WTC11 (cell line): ENCODE results near the gene ISG20. TPM values are rescaled to one million over a fixed set of nuclear protein-coding genes. Genes with fewer than 3 reads are reported as not detected.
"Not testable (repeated sequence)": the region's sequence is repeated elsewhere in the genome, so short reads cannot be mapped to it uniquely, and the experiment has no call there.

Source experiments
- ATAC-seq: fragments of 200-7000 bp; cut with Tn5 transposase; 2 replicates; pipeline ENCODE4 v1.10.0; 2021; ENCODE audit warnings: mild to moderate bottlenecking, moderate library complexity
- CTCF ChIA-PET: fragments of 300-600 bp; sonication (Branson Sonifier 250); formaldehyde crosslinking; loops from one replicate; lab custom pipeline; 2021; ENCODE audit warnings: antibody characterized with exemption; lab: Charles Lee
- POLR2A ChIA-PET: fragments of 350-600 bp; sonication (Branson Sonifier 250); formaldehyde crosslinking; loops from one replicate; lab custom pipeline; 2021; ENCODE audit warnings: antibody characterized with exemption; lab: Charles Lee
- DNase-seq: peaks from one replicate; pipeline ENCODE4 v3.0.0; 2021; ENCODE audit warnings: low spot score
- H3K27ac Mint-ChIP-seq: 2 replicates; pipeline ENCODE4 v1.8.0; 2021; ENCODE audit warnings: mixed read lengths
- H3K27me3 Mint-ChIP-seq: 2 replicates; pipeline ENCODE4 v1.8.0; 2021; ENCODE audit warnings: low read depth, mild to moderate bottlenecking, moderate library complexity, mixed read lengths
- H3K36me3 Mint-ChIP-seq: 2 replicates; pipeline ENCODE4 v1.8.0; 2021; ENCODE audit warnings: mixed read lengths
- H3K4me1 Mint-ChIP-seq: 2 replicates; pipeline ENCODE4 v1.8.0; 2022; ENCODE audit warnings: mixed read lengths
- H3K4me3 Mint-ChIP-seq: 2 replicates; pipeline ENCODE4 v1.8.0; 2021; ENCODE audit warnings: mild to moderate bottlenecking, moderate library complexity, mixed read lengths
- H3K9me3 Mint-ChIP-seq: 2 replicates; pipeline ENCODE4 v1.8.0; 2021; ENCODE audit warnings: mixed read lengths
- FOXP1 ChIP-seq: sonication (generic); formaldehyde crosslinking; IDR thresholded peaks from 2 replicates; pipeline ENCODE4 v1.8.0; 2022; ENCODE audit warnings: missing genetic modification reagents, mild to moderate bottlenecking, moderate library complexity, borderline replicate concordance
- HMGA2 ChIP-seq: fragments of 250-450 bp; sonication (Bioruptor Pico); IDR thresholded peaks from 2 replicates; pipeline ENCODE4 v1.4.0; 2021; ENCODE audit warnings: mild to moderate bottlenecking, moderate library complexity
- KAT7 ChIP-seq: sonication (generic); formaldehyde crosslinking; IDR thresholded peaks from 2 replicates; pipeline ENCODE4 v1.8.1; 2023; ENCODE audit warnings: missing genetic modification reagents, mild to moderate bottlenecking, borderline replicate concordance
- NFE2L1 ChIP-seq: sonication (generic); formaldehyde crosslinking; IDR thresholded peaks from 2 replicates; pipeline ENCODE4 v1.8.1; 2023; ENCODE audit warnings: missing genetic modification reagents
- NR1H2 ChIP-seq: sonication (generic); formaldehyde crosslinking; IDR thresholded peaks from 2 replicates; pipeline ENCODE4 v1.9.0; 2021; ENCODE audit warnings: mild to moderate bottlenecking, moderate library complexity, missing genetic modification reagents
- OVOL2 ChIP-seq: fragments of 250-450 bp; sonication (Bioruptor Pico); IDR thresholded peaks from 2 replicates; pipeline ENCODE4 v1.9.0; 2021; ENCODE audit warnings: mild to moderate bottlenecking, borderline replicate concordance
- PRRX2 ChIP-seq: fragments of 250-450 bp; sonication (Bioruptor Pico); IDR thresholded peaks from 2 replicates; pipeline ENCODE4 v1.8.0; 2021; ENCODE audit warnings: mild to moderate bottlenecking
- RELA ChIP-seq: sonication (generic); formaldehyde crosslinking; IDR thresholded peaks from 2 replicates; pipeline ENCODE4 v1.8.1; 2022; ENCODE audit warnings: missing genetic modification reagents, mild to moderate bottlenecking, borderline replicate concordance
- ZBTB21 ChIP-seq: sonication (generic); formaldehyde crosslinking; IDR thresholded peaks from 2 replicates; pipeline ENCODE4 v1.8.1; 2023; ENCODE audit warnings: mild to moderate bottlenecking, missing genetic modification reagents, borderline replicate concordance
- ZNF416 ChIP-seq: fragments of 250-450 bp; sonication (Bioruptor Pico); IDR thresholded peaks from 2 replicates; pipeline ENCODE4 v1.9.0; 2021; ENCODE audit warnings: mild to moderate bottlenecking, inconsistent platforms
- total RNA-seq: library from RNA; stranded (reverse); gene quantifications from 3 replicates; pipeline ENCODE4 v1.2.3, GENCODE V29; 2021
- TF ChIP-seq, protein P1 (sequence below): sonication (generic); formaldehyde crosslinking; IDR thresholded peaks from 2 replicates; pipeline ENCODE4 v1.8.1; 2023; ENCODE audit warnings: mild to moderate bottlenecking, moderate library complexity, missing genetic modification reagents
- TF ChIP-seq, protein P2 (sequence below): sonication (generic); formaldehyde crosslinking; IDR thresholded peaks from 2 replicates; pipeline ENCODE4 v1.8.0; 2022; ENCODE audit warnings: mild to moderate bottlenecking, missing genetic modification reagents
- TF ChIP-seq, protein P3 (sequence below): sonication (generic); formaldehyde crosslinking; IDR thresholded peaks from 2 replicates; pipeline ENCODE4 v1.8.1; 2023; ENCODE audit warnings: mild to moderate bottlenecking, missing genetic modification reagents, moderate library complexity
- TF ChIP-seq, protein P4 (sequence below): sonication (generic); formaldehyde crosslinking; IDR thresholded peaks from 2 replicates; pipeline ENCODE4 v1.8.1; 2022; ENCODE audit warnings: low read depth, missing genetic modification reagents, borderline replicate concordance
- TF ChIP-seq, protein P5 (sequence below): fragments of 250-450 bp; sonication (Bioruptor Pico); IDR thresholded peaks from 2 replicates; pipeline ENCODE4 v1.9.0; 2021; ENCODE audit warnings: mild to moderate bottlenecking, borderline replicate concordance
- TF ChIP-seq, protein P6 (sequence below): fragments of 250-450 bp; sonication (Bioruptor Pico); IDR thresholded peaks from 2 replicates; pipeline ENCODE4 v1.9.0; 2021; ENCODE audit warnings: moderate library complexity, mild to moderate bottlenecking, inconsistent platforms, borderline replicate concordance

The ISG20 gene
- total RNA-seq, 1 experiment from 2014 or later = 5.6 TPM

DNA sequence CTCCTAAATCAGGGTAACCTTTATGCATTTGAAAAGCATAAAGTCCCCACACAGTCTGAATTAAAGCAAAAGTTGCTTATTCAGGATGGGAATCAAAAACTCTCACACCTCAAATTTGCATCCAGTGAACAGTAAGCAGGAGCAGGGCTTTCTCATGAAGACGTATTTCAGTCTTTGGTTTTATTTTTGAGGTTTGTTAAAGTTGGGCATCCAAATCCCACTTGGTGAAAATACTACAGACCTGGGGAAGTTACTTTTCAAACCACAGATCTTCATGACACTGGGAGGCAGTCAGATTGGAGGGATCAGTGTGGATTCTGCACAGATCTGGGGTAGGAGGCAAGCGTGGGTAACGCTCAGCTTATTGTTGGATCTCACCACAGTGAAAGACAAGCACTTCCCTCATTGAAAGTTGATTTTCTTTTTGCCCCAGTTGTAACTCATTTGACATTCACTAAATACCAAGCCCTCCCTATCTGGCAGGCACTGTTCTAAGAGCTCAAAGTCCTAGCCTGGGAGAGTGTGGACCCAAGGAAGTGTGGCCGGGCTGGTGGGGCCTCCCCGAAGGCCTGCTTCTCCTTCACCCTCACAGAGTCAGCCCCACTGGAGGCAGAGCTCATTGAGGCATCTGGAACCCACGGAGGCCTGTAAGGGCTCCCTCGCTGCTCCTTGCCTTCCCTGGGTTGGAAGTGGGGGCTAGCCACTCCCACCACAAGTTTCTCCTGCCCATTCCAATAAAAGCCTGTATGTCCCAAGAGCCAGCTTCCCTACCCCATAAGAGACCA is 783 bp upstream of the ISG20 start (continued):
- no peak for TF ChIP-seq FOXP1 (CRISPR knock-in tag)
- TF ChIP-seq, protein P1, sequence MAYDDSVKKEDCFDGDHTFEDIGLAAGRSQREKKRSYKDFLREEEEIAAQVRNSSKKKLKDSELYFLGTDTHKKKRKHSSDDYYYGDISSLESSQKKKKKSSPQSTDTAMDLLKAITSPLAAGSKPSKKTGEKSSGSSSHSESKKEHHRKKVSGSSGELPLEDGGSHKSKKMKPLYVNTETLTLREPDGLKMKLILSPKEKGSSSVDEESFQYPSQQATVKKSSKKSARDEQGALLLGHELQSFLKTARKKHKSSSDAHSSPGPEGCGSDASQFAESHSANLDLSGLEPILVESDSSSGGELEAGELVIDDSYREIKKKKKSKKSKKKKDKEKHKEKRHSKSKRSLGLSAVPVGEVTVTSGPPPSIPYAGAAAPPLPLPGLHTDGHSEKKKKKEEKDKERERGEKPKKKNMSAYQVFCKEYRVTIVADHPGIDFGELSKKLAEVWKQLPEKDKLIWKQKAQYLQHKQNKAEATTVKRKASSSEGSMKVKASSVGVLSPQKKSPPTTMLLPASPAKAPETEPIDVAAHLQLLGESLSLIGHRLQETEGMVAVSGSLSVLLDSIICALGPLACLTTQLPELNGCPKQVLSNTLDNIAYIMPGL = no peak
- TF ChIP-seq, all 79 proteins: peak for 0

DNA sequence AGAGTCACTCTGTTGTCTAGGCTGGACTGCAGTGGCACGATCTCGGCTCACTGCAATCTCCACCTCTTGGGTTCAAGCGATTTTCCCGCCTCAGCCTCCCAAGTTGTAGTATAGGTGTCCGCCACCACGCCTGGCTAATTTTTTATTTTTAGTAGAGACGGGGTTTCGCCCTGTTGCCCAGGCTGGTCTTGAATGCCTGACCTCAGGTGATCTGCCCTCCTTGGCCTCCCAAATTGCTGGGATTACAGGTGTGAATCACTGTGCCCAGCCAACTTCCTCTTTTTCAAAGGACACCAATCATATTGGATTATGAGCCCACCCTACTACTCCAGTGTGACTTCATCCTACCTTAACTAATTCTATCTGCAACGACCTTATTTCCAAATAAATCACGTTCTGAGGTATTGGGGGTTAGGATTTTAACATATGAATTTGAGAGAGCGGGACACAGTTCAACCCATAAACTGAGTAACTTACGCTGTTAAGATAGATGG is 3.2 kb downstream of the ISG20 start:
- ATAC-seq = no peak
- Mint-ChIP-seq H3K4me1 (peaks cover 25% of the 10 kb centered on the region), H3K9me3 (no peaks in the 10 kb centered on the region), H3K36me3 (0 out of 2 replicates have a peak, but pooled peaks cover 2% of the 10 kb centered on the region), H3K27me3 (no peaks in the 10 kb centered on the region; the same call in 1 of the 2 replicates), H3K27ac (no peak overlapping the region), H3K4me3 (no peak overlapping the region)
- DNase-seq = no peak
- ChIA-PET POLR2A (interaction anchor here (0.6 kb wide), 1 partner anchor 79 kb away, joined by 4 read pairs; no protein-coding TSS in a partner anchor), CTCF (interaction anchor here (0.6 kb wide), 1 partner anchor 56 kb away, joined by 3 read pairs; no protein-coding TSS in a partner anchor)
- TF ChIP-seq PRRX2 (CRISPR knock-in tag) (no peak), OVOL2 (CRISPR knock-in tag) (no peak), NFE2L1 (CRISPR knock-in tag) (no peak), KAT7 (CRISPR knock-in tag) (no peak), HMGA2 (CRISPR knock-in tag) (no peak), NR1H2 (no peak), ZNF416 (CRISPR knock-in tag) (no peak), ZBTB21 (no peak), RELA (no peak)
- TF ChIP-seq, protein P2, sequence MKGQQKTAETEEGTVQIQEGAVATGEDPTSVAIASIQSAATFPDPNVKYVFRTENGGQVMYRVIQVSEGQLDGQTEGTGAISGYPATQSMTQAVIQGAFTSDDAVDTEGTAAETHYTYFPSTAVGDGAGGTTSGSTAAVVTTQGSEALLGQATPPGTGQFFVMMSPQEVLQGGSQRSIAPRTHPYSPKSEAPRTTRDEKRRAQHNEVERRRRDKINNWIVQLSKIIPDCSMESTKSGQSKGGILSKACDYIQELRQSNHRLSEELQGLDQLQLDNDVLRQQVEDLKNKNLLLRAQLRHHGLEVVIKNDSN (CRISPR knock-in tag) = no peak
- TF ChIP-seq, protein P3, sequence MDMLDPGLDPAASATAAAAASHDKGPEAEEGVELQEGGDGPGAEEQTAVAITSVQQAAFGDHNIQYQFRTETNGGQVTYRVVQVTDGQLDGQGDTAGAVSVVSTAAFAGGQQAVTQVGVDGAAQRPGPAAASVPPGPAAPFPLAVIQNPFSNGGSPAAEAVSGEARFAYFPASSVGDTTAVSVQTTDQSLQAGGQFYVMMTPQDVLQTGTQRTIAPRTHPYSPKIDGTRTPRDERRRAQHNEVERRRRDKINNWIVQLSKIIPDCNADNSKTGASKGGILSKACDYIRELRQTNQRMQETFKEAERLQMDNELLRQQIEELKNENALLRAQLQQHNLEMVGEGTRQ (CRISPR knock-in tag) = no peak
- TF ChIP-seq, protein P4, sequence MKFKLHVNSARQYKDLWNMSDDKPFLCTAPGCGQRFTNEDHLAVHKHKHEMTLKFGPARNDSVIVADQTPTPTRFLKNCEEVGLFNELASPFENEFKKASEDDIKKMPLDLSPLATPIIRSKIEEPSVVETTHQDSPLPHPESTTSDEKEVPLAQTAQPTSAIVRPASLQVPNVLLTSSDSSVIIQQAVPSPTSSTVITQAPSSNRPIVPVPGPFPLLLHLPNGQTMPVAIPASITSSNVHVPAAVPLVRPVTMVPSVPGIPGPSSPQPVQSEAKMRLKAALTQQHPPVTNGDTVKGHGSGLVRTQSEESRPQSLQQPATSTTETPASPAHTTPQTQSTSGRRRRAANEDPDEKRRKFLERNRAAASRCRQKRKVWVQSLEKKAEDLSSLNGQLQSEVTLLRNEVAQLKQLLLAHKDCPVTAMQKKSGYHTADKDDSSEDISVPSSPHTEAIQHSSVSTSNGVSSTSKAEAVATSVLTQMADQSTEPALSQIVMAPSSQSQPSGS (CRISPR knock-in tag) = no peak
- TF ChIP-seq, protein P5, sequence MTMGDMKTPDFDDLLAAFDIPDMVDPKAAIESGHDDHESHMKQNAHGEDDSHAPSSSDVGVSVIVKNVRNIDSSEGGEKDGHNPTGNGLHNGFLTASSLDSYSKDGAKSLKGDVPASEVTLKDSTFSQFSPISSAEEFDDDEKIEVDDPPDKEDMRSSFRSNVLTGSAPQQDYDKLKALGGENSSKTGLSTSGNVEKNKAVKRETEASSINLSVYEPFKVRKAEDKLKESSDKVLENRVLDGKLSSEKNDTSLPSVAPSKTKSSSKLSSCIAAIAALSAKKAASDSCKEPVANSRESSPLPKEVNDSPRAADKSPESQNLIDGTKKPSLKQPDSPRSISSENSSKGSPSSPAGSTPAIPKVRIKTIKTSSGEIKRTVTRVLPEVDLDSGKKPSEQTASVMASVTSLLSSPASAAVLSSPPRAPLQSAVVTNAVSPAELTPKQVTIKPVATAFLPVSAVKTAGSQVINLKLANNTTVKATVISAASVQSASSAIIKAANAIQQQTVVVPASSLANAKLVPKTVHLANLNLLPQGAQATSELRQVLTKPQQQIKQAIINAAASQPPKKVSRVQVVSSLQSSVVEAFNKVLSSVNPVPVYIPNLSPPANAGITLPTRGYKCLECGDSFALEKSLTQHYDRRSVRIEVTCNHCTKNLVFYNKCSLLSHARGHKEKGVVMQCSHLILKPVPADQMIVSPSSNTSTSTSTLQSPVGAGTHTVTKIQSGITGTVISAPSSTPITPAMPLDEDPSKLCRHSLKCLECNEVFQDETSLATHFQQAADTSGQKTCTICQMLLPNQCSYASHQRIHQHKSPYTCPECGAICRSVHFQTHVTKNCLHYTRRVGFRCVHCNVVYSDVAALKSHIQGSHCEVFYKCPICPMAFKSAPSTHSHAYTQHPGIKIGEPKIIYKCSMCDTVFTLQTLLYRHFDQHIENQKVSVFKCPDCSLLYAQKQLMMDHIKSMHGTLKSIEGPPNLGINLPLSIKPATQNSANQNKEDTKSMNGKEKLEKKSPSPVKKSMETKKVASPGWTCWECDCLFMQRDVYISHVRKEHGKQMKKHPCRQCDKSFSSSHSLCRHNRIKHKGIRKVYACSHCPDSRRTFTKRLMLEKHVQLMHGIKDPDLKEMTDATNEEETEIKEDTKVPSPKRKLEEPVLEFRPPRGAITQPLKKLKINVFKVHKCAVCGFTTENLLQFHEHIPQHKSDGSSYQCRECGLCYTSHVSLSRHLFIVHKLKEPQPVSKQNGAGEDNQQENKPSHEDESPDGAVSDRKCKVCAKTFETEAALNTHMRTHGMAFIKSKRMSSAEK (CRISPR knock-in tag) = no peak
- TF ChIP-seq, protein P6, sequence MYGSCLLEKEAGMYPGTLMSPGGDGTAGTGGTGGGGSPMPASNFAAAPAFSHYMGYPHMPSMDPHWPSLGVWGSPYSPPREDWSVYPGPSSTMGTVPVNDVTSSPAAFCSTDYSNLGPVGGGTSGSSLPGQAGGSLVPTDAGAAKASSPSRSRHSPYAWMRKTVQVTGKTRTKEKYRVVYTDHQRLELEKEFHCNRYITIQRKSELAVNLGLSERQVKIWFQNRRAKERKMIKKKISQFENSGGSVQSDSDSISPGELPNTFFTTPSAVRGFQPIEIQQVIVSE (CRISPR knock-in tag) = no peak

DNA sequence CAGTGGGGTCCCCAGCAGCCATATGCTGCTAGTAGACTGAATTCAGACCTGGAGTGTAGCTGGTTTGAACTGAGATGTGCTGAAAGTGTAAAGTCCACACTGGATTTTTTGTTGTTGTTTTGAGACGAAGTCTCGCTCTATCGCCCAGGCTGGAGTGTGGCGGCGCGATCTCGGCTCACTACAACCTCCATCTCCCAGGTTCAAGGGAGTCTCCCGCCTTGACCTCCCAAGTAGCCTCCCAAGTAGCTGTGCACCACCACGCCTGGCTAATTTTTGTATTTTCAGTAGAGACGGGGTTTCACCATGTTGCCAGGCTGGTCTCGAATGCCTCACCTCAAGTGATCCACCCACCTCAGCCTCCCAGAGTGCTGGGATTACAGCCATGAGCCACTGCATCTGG is 3.7 kb downstream of the ISG20 start:
- H3K36me3 Mint-ChIP-seq, ATAC-seq, H3K4me3 Mint-ChIP-seq, H3K9me3 Mint-ChIP-seq, H3K27ac Mint-ChIP-seq, H3K27me3 Mint-ChIP-seq, DNase-seq, POLR2A ChIA-PET: not testable (repeated sequence)
- H3K4me1 Mint-ChIP-seq = peaks cover 20% of the 10 kb centered on the region
- CTCF ChIA-PET = interaction anchor here (1.2 kb wide), 1 partner anchor 175 kb away, joined by 3 read pairs; the partner anchor contains the start of genes MRPL46 and MRPS11
